Islet precursor cell (in vitro differentiated cells): Measurements from ENCODE around the gene IFT88.

Experiments
- DNase-seq: peaks from one replicate; pipeline ENCODE4 v3.0.0-alpha.2; 2018

IFT88 gene

DNA sequence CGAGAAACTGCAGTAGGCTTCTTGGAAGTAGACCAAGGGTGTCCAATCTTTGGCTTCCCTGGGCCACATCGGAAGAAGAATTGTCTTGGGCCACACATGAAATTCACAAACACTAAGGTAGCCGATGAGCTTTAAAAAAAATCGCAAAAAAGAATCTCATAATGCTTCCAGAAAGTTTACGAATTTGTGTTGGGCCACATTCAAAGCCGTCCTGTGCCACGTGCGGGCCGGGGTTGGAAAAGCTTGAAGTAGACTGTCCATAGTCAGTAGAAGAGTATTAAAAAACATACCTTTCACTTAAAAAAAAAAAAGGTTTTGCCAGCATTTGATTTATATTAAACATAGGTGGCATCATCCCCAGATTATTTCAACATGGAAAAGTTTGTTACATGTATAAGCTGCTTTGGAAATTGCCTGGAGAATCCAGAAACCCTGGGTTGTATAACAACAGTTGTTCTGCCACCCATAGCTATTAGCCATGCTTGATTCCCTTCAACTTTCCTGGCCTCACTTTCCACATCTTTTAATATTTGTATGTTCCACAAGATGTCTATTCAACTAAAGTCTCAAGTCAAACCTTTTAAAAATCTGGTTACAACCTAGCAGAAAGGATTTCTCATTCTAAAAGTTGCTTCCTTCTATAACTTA lies 1.0 kb downstream of the IFT88 start:
- DNase-seq = no peak

DNA sequence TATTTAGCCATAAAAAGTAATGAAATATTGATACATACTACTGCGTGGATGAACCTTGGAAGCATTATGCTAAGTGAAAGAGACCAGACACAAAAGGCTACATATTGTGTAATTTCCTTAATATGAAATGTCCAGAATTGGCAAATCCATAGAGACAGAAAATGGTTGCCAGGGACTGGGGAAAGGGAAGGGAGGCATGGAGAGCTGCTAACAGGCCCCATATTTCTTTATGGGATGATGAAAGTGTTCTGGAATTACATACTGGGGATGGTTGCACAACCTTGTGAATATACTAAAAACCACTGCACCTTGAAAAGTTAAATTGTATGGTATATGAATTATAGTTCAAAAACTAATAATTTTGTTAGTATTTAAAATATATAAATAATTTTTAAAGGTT lies 3.6 kb downstream of the IFT88 start:
- no peak for DNase-seq

GRCh38 chr13:20571676-20572075 lies 4.7 kb downstream of the IFT88 start:
- DNase-seq = no peak

DNA sequence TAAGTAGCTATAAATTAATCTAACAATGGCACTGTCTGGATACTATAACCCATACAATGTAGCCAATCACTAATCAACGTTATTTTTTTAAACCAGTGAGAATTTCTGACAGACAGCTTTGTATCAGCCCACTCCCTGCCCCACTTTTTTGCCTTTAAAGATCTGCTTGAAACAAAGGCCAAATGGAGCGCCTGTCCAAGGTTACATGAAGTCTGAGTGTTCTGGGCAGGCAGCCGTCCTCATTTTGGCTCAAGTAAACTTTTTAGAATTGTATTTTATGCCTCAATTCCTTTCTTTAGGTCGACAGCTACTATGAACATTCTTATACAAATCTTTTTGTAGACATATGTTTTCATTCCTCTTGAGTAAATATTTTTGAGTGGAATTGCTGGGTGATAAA lies 6.2 kb downstream of the IFT88 start:
- DNase-seq = no peak

DNA sequence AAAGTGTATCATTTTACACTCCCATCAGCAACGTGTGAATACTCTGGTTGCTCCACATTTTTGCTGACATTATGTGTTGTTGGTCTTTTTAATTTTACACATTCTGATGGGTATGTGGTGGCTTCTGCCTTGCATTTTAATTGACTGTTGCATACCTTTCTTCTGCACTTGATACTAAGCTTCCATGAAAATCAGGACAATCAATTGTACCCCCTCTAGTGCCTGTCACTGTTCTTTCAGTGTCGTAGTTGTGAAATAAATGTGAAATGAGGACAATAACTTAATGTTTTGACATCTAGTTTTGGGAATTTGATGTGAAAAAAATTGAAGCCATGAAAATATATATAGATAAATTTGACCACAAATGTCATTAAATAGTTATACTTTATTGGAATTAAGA lies 6.7 kb downstream of the IFT88 start:
- DNase-seq = no peak

DNA sequence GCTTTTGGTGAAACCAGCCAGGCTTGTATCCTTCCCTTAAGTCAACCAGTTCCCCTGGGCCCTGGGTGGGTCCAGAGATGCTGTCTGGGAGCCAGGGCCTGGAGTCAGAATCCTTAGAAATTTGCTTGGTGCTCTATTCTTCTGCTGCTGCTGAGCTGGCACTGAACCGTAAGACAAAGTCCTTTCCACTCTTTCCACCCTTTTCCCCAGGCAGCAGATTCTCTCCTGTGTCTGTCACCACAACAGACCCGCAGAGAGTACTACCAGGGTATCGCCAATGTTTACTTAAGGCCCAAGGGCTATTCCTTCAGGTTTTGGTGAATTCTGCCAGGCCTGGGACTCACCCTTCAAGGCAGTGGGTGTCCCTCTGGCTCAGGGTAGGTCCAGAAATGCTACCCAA lies 12.2 kb downstream of the IFT88 start:
- no peak for DNase-seq

DNA sequence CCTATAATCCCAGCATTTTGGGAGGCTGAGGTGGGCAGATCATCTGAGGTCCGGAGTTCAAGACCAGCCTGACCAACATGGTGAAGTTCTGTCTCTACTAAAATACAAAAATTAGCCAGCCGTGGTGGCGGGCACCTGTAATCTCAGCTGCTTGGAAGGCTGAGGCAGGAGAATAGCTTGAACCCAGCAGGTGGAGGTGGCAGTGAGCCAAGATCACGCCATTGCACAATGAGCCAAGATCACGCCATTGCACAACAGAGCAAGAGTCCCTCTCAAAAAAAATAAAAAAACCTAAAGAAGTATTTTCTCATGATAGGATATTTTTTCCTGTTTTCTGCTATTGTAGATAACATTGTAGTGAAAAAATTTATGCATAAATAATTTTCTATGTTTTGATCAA lies 13.3 kb downstream of the IFT88 start:
- DNase-seq = no peak

GRCh38 chr13:20582026-20582425 lies 15.1 kb downstream of the IFT88 start:
- DNase-seq = no peak

DNA sequence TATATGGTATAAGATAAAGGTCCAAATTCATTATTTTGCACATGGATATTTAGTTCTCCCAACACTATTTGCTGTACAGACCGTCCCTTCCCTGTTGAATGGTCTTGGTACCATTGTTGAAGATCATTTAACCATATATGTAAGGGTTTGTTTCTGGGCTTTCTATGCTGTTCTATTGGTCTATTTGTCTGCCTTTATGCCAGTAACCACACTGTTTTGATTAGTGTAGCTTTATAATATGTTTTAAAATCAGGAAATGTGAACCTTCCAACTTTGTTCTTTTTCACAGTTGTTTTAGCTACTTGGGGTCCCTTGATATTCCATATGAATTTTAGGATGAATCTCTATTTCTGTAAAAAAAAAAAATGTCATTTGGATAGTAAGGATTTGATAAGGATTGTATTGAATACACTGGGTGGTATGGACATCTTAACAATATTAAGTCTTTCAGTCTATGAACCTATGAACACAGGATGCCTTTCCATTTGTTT lies 16.9 kb downstream of the IFT88 start:
- no peak for DNase-seq

DNA sequence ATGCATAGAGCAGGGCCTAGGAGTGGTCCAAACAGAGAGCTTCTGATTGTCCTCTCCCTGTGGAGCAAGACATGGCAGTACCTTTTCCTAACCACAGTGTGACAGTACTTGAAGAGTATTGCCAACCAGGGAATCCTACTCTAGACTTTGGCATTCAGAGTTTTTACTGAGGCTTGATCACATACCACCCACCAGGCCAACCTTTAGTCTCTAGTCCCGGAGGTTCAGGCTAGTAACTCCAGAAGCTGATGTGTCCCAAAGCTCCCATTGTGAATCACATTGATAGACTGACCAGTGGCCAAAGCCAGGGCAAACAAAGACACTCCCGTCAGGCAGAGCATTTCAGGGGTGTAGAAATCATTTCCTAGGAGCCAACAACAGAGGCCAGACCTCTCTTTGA lies 18.4 kb downstream of the IFT88 start:
- no peak for DNase-seq

DNA sequence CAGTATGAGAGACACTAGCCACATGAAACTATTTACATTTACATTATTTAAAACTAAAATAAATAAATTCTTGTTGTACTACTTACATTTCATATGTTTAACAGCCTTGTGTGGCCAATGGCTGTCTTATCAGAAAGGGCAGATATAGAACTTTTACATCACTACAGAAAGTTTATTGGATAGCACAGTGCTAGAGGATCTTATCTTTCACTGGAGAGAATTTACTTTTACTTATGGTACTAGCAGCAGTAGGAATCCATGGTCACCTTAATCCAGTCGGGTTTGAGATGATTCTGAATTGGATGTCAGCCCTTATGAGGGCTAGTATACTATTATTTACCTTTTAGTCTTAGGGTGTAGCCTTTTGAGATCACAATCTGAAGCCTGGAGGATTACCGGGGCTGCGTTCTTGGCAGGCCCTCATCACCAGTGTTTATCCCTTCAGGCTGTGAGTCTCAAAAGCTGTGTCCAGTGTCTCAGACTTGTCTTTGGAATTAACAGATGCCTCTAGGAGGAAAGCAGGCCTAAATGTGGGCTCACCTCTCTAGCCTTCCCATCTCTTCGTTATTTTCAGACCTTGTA lies 21.7 kb downstream of the IFT88 start:
- peak; percentile 67 for DNase-seq

GRCh38 chr13:20590561-20590960 lies 23.6 kb downstream of the IFT88 start:
- no peak for DNase-seq

DNA sequence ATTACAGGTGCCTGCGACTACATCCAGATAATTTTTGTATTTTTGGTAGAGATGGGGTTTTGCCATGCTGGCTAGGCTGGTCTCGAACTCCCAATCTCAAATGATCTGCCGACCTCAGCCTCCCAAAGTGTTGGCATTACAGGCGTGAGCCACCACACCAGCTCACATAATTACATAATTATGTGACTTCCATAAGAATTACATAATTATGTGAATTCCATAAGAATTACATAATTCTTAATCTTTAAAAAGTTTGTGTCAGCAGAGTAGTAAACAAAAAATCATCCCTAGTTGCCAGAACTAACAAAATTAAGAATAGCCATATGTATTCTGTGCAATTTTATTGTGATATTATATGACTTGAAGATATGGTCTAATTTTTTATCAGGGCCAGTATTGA lies 25.6 kb downstream of the IFT88 start:
- DNase-seq = no peak

- no peak for DNase-seq
Measured at GRCh38 chr13:20594280-20594679, 27.3 kb downstream of the IFT88 start.

DNA sequence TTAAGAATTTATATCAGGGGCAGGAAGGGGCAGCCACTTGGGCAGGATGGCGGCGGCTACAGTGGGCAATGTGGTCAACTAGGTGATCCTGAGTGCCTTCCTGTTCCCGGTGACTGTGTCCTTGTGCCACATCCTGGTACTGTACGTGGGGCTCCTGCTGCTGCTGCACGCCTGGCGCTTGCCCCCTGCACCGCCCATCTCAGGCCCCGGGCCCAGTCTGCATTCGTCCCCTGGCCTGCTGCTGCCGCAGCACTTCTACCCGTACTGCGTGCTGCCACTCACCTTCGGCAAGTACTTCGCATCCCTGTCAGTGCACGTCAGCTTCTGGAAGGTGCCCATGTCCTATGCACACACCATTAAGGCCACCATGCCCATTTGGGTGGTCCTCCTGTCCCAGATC lies 40.1 kb downstream of the IFT88 start:
- DNase-seq = no peak

- DNase-seq = no peak
Measured at GRCh38 chr13:20608438-20609020, 41.6 kb downstream of the IFT88 start.

GRCh38 chr13:20609145-20609544 lies 42.2 kb downstream of the IFT88 start:
- no peak for DNase-seq

GRCh38 chr13:20610006-20610405 lies 43.0 kb downstream of the IFT88 start:
- DNase-seq = no peak

DNA sequence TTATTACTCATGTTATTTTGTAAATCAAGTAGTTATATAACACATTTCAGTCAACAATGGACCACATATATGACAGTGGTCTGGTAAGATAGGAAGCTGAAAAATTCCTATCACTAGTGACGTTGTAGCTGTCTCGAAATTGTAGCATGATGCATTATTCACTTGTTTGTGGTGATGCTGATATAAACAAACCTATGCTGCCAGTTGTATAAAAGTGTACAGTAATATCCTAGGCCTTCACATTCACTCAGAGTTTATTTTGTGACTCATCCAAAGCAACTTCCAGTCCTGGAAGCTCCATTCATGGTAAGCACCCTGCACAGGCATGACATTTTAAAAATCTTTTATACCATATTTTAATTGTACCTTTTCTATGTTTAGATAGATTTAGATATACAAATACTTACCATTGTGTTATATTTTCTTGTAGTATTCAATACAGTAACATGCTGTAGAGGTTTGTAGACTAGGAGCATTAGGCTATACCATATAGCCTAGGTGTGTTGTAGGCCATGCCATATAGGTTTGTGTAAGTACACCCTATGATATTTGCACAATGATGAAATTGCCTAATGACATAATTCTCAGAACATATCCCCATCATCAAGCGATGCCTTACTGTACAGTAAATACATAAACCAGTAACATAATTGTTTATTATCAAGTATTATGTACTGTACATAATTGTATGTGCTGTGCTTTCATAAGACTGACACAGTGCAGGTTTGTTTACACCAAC lies 49.3 kb downstream of the IFT88 start:
- DNase-seq = no peak

DNA sequence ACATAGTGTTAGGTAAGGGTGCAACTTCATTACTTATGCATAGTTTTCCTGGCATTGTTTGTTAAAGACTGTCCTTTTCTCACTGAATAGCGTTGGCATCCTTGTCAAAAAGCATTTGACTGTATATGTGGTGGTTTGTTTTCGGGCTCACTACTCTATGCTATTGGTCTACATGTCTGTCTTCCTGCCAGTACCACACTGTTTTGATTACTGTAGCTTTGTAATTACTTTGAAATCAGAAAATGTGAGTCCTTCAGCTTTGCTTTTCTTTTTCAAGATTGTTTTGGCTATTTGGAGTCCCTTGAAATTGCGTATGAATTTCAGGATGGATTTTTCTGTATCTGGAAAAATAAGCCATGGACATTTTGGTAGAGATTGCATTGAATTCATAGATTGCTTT lies 56.0 kb downstream of the IFT88 start:
- no peak for DNase-seq

DNA sequence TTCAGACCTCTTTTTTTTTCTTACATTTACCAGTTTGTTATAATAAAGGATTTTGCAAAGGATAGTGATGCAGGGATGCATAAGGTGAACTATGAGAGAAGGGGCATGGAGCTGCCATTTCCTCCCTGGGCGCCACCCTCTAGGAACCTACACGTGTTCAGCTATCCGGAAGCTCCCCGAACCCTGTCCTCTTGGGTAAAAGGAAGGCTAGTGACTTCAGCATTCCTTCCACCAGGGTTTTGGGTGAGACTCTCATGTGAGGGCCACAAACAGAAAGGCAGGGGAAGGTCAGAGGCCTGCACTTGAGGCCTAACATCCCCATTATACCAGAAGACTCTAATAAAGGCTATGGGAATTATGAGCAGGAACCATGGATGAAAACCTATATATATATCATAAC lies 57.3 kb downstream of the IFT88 start:
- no peak for DNase-seq

GRCh38 chr13:20633802-20634201 lies 66.8 kb downstream of the IFT88 start:
- DNase-seq = peak; percentile 61

DNA sequence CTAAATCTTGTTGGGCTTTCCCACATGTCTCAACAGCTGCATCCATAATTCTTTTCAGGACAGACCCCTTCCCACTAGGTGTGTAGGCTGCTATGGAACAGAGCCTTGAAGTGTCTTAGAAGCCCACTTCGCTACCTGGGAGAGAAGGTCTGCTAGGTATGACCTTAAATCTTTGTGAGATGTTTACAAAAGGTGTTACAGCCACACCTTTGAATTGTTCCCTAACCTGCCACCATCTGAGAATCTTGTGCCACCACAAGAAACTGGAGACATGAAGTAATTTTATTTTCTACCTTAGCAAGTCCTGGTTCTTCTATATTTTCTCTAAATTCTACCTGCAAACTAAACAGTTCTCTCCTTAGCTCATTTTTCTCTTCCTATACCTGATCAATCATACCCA lies 69.1 kb downstream of the IFT88 start:
- no peak for DNase-seq

DNA sequence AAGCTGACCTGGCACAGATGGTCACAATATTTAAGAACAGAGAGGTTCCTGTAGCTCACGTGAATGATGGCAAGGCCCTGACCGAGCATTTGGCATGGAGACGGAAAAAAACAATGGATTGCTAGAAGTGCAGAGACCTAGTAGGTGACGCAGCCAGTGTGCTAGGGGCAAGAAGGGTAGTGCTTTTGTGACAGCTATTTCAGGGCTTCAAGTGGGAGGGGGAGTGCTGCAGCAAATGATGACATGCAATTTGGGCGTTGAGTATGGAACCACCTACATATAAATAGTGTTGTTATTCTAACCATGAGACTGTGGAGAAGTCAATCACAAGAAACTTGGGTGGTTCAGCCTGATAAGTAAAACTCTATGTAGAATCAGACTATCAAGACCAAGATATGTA lies 70.9 kb downstream of the IFT88 start:
- no peak for DNase-seq
